ENCODE results near the gene HBZ. TPM values are rescaled to one million over a fixed set of nuclear protein-coding genes. Genes with fewer than 3 reads are reported as not detected.

The HBZ gene
- total RNA-seq, 1 donor from 2014 or later: 1.0 TPM

DNA sequence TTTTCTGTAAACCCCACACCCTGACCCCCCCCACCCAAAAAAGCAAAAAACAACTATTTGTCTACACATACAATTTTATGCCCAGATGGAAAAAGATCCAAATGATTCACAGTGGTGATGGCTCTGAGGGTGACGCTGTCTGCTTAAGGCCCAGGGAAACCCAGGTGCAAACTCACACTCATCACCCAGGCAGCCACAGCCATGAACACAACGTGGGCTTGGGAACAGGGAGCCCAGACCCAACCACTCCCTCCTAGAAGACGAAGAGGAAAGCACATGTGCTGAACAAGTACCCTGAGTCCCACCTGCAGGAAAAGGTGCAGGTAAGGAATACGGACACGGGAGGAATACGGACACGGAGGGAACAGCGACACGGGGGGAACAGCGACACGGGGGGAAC lies 33.2 kb downstream of the HBZ start:
- H3K4me3 ChIP-seq (ENCODE audit: low read length in 3 of 3): no peak overlapping the region
- H3K9ac ChIP-seq (ENCODE audit: low read depth in 1 of 3, low read length in 3 of 3): no peak overlapping the region
- no peak overlapping the region for H3K27ac ChIP-seq (ENCODE audit: low read depth, low read length)
- no peaks in the 10 kb centered on the region for H3K9me3 ChIP-seq (ENCODE audit: control insufficient read depth in 3 of 3, low read length in 3 of 3)
- H3K4me1 ChIP-seq (ENCODE audit: control insufficient read depth in 3 of 3, insufficient read depth in 3 of 3, low read length in 3 of 3): peaks cover 8 to 10% (median 9%) of the 10 kb centered on the region in 3 donors
- H3K36me3 ChIP-seq (ENCODE audit: control insufficient read depth in 3 of 3, insufficient read depth in 3 of 3, low read length in 3 of 3): peaks cover 25 to 32% (median 29%) of the 10 kb centered on the region in 3 donors
- peaks cover 0 to 7% (median 6%) of the 10 kb centered on the region in 3 donors for H3K27me3 ChIP-seq (ENCODE audit: control insufficient read depth in 3 of 3, insufficient read depth in 3 of 3, low read length in 3 of 3)

DNA sequence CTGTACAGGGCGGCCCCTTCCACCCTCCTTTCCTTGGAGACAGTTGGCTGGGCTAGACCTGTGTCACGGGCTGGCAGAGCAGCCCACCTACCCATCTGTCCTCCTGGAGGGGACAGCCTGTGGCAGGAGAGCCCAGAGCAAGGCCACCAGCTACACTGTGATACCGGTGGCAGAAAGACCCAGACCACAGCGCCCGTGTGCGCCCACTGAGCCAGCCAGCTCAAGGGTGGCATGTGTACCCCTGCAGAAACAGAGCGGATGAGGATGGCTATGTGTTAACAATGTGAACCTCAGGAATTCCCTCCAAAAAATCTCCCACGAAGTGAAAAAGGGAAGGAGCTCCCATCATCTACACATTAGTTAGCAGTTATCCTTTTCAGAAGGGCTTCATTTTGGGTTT lies 34.9 kb downstream of the HBZ start:
- Histone ChIP-seq H3K4me3 (ENCODE audit: low read length in 3 of 3) (no peak overlapping the region), H3K9ac (ENCODE audit: low read depth in 1 of 3, low read length in 3 of 3) (no peak overlapping the region), H3K9me3 (ENCODE audit: control insufficient read depth in 3 of 3, low read length in 3 of 3) (no peaks in the 10 kb centered on the region), H3K27me3 (ENCODE audit: control insufficient read depth in 3 of 3, insufficient read depth in 3 of 3, low read length in 3 of 3) (no peaks in the 10 kb centered on the region), H3K4me1 (ENCODE audit: control insufficient read depth in 3 of 3, insufficient read depth in 3 of 3, low read length in 3 of 3) (no peaks in the 10 kb centered on the region), H3K27ac (ENCODE audit: low read depth, low read length) (no peak overlapping the region), H3K36me3 (ENCODE audit: control insufficient read depth in 3 of 3, insufficient read depth in 3 of 3, low read length in 3 of 3) (peaks cover 40 to 47% (median 43%) of the 10 kb centered on the region in 3 donors)

GRCh38 chr16:188674-189073 lies 36.2 kb downstream of the HBZ start:
- Histone ChIP-seq H3K36me3 (ENCODE audit: control insufficient read depth in 3 of 3, insufficient read depth in 3 of 3, low read length in 3 of 3) (peaks cover 47 to 59% (median 47%) of the 10 kb centered on the region in 3 donors), H3K9me3 (ENCODE audit: control insufficient read depth in 3 of 3, low read length in 3 of 3) (no peaks in the 10 kb centered on the region), H3K27ac (ENCODE audit: low read depth, low read length) (no peak overlapping the region), H3K4me1 (ENCODE audit: control insufficient read depth in 3 of 3, insufficient read depth in 3 of 3, low read length in 3 of 3) (no peaks in the 10 kb centered on the region), H3K4me3 (ENCODE audit: low read length in 3 of 3) (no peak overlapping the region), H3K27me3 (ENCODE audit: control insufficient read depth in 3 of 3, insufficient read depth in 3 of 3, low read length in 3 of 3) (no peaks in the 10 kb centered on the region), H3K9ac (ENCODE audit: low read depth in 1 of 3, low read length in 3 of 3) (no peak overlapping the region)

DNA sequence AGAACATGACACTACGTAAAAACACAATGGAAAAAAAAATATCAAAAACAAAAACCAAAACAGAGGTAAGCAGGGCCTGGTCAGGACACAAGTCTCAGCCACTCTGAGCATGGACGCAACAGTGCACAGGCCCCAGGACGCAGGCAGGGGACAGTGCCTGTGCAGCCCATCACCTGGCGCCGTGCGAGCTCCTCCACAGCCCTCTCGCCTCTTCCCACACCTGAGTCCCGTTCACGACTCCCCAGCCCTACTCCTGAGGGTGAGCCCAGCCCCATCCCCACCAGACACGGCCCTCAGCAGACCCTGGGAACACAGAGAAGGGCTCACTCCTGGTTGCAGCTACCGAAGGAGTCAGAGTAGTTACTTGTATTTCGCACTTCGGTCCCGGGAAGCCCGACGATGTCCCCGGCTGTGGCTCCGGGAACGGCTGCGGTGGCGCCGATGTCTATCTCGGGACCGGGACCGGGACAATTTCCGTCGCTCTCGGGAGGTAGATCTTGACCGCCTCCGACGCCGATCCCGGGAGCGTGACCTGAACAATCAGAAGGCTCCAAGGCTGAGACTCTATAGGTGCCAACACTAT lies 37.3 kb downstream of the HBZ start:
- Histone ChIP-seq H3K27ac (ENCODE audit: low read depth, low read length) (no peak overlapping the region), H3K9ac (ENCODE audit: low read depth in 1 of 3, low read length in 3 of 3) (no peak overlapping the region), H3K36me3 (ENCODE audit: control insufficient read depth in 3 of 3, insufficient read depth in 3 of 3, low read length in 3 of 3) (peaks cover 55 to 66% (median 56%) of the 10 kb centered on the region in 3 donors), H3K4me1 (ENCODE audit: control insufficient read depth in 3 of 3, insufficient read depth in 3 of 3, low read length in 3 of 3) (no peaks in the 10 kb centered on the region), H3K27me3 (ENCODE audit: control insufficient read depth in 3 of 3, insufficient read depth in 3 of 3, low read length in 3 of 3) (no peaks in the 10 kb centered on the region), H3K9me3 (ENCODE audit: control insufficient read depth in 3 of 3, low read length in 3 of 3) (no peaks in the 10 kb centered on the region), H3K4me3 (ENCODE audit: low read length in 3 of 3) (no peak overlapping the region)

GRCh38 chr16:191831-192230 lies 39.4 kb downstream of the HBZ start:
- no peak overlapping the region for H3K27ac ChIP-seq (ENCODE audit: low read depth, low read length)
- no peak overlapping the region for H3K4me3 ChIP-seq (ENCODE audit: low read length in 3 of 3)
- no peaks in the 10 kb centered on the region for H3K4me1 ChIP-seq (ENCODE audit: control insufficient read depth in 3 of 3, insufficient read depth in 3 of 3, low read length in 3 of 3)
- H3K36me3 ChIP-seq (ENCODE audit: control insufficient read depth in 3 of 3, insufficient read depth in 3 of 3, low read length in 3 of 3): peaks cover 68 to 82% (median 68%) of the 10 kb centered on the region in 3 donors
- no peaks in the 10 kb centered on the region for H3K9me3 ChIP-seq (ENCODE audit: control insufficient read depth in 3 of 3, low read length in 3 of 3)
- H3K9ac ChIP-seq (ENCODE audit: low read depth in 1 of 3, low read length in 3 of 3): no peak overlapping the region
- no peaks in the 10 kb centered on the region for H3K27me3 ChIP-seq (ENCODE audit: control insufficient read depth in 3 of 3, insufficient read depth in 3 of 3, low read length in 3 of 3)

- Histone ChIP-seq H3K4me1 (ENCODE audit: control insufficient read depth in 3 of 3, insufficient read depth in 3 of 3, low read length in 3 of 3) (no peaks in the 10 kb centered on the region), H3K27ac (ENCODE audit: low read depth, low read length) (no peak overlapping the region), H3K9ac (ENCODE audit: low read depth in 1 of 3, low read length in 3 of 3) (no peak overlapping the region), H3K9me3 (ENCODE audit: control insufficient read depth in 3 of 3, low read length in 3 of 3) (no peaks in the 10 kb centered on the region), H3K36me3 (ENCODE audit: control insufficient read depth in 3 of 3, insufficient read depth in 3 of 3, low read length in 3 of 3) (peaks cover 68 to 79% (median 68%) of the 10 kb centered on the region in 3 donors), H3K4me3 (ENCODE audit: low read length in 3 of 3) (no peak overlapping the region), H3K27me3 (ENCODE audit: control insufficient read depth in 3 of 3, insufficient read depth in 3 of 3, low read length in 3 of 3) (no peaks in the 10 kb centered on the region)
Observed at GRCh38 chr16:192686-193085, 40.2 kb downstream of the HBZ start.

- Histone ChIP-seq H3K4me1 (ENCODE audit: control insufficient read depth in 3 of 3, insufficient read depth in 3 of 3, low read length in 3 of 3) (no peaks in the 10 kb centered on the region), H3K4me3 (ENCODE audit: low read length in 3 of 3) (no peak overlapping the region), H3K9ac (ENCODE audit: low read depth in 1 of 3, low read length in 3 of 3) (no peak overlapping the region), H3K27ac (ENCODE audit: low read depth, low read length) (no peak overlapping the region), H3K36me3 (ENCODE audit: control insufficient read depth in 3 of 3, insufficient read depth in 3 of 3, low read length in 3 of 3) (peaks cover 69 to 78% (median 72%) of the 10 kb centered on the region in 3 donors), H3K27me3 (ENCODE audit: control insufficient read depth in 3 of 3, insufficient read depth in 3 of 3, low read length in 3 of 3) (no peaks in the 10 kb centered on the region), H3K9me3 (ENCODE audit: control insufficient read depth in 3 of 3, low read length in 3 of 3) (no peaks in the 10 kb centered on the region)
Observed at GRCh38 chr16:193441-193840, 41.0 kb downstream of the HBZ start.

GRCh38 chr16:194516-194915 lies 42.1 kb downstream of the HBZ start:
- H3K9me3 ChIP-seq (ENCODE audit: control insufficient read depth in 3 of 3, low read length in 3 of 3): no peaks in the 10 kb centered on the region
- H3K4me1 ChIP-seq (ENCODE audit: control insufficient read depth in 3 of 3, insufficient read depth in 3 of 3, low read length in 3 of 3): no peaks in the 10 kb centered on the region
- no peak overlapping the region for H3K27ac ChIP-seq (ENCODE audit: low read depth, low read length)
- no peak overlapping the region for H3K9ac ChIP-seq (ENCODE audit: low read depth in 1 of 3, low read length in 3 of 3)
- peaks cover 65 to 74% (median 74%) of the 10 kb centered on the region in 3 donors for H3K36me3 ChIP-seq (ENCODE audit: control insufficient read depth in 3 of 3, insufficient read depth in 3 of 3, low read length in 3 of 3)
- H3K4me3 ChIP-seq (ENCODE audit: low read length in 3 of 3): no peak overlapping the region
- no peaks in the 10 kb centered on the region for H3K27me3 ChIP-seq (ENCODE audit: control insufficient read depth in 3 of 3, insufficient read depth in 3 of 3, low read length in 3 of 3)

DNA sequence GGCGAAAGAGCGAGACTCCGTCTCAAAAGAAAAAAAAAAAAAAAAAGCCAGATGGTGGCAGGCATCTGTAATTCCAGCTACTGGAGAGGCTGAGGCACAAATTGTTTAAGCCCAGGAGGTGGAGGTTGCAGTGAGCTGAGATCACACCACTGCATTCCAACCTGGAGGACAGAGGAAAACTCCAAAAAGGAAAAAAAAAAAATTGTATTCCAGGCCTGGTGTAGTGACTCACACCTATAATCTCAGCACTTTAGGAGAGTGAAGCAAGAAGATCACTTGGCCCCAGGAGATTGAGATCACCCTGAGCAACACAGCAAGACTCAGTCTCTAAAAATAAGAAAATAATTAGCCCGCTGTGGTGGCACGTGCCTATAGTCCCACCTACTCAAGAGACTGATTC lies 47.9 kb downstream of the HBZ start:
- Histone ChIP-seq H3K9me3 (ENCODE audit: control insufficient read depth in 3 of 3, low read length in 3 of 3) (no peaks in the 10 kb centered on the region), H3K9ac (ENCODE audit: low read depth in 1 of 3, low read length in 3 of 3) (no peak overlapping the region), H3K27me3 (ENCODE audit: control insufficient read depth in 3 of 3, insufficient read depth in 3 of 3, low read length in 3 of 3) (no peaks in the 10 kb centered on the region), H3K4me1 (ENCODE audit: control insufficient read depth in 3 of 3, insufficient read depth in 3 of 3, low read length in 3 of 3) (no peaks in the 10 kb centered on the region), H3K36me3 (ENCODE audit: control insufficient read depth in 3 of 3, insufficient read depth in 3 of 3, low read length in 3 of 3) (peaks cover 39 to 52% (median 49%) of the 10 kb centered on the region in 3 donors), H3K27ac (ENCODE audit: low read depth, low read length) (no peak overlapping the region), H3K4me3 (ENCODE audit: low read length in 3 of 3) (no peak overlapping the region)

- no peaks in the 10 kb centered on the region for H3K9me3 ChIP-seq (ENCODE audit: control insufficient read depth in 3 of 3, low read length in 3 of 3)
- H3K4me3 ChIP-seq (ENCODE audit: low read length in 3 of 3): no peak overlapping the region
- H3K27ac ChIP-seq (ENCODE audit: low read depth, low read length): no peak overlapping the region
- H3K27me3 ChIP-seq (ENCODE audit: control insufficient read depth in 3 of 3, insufficient read depth in 3 of 3, low read length in 3 of 3): no peaks in the 10 kb centered on the region
- H3K36me3 ChIP-seq (ENCODE audit: control insufficient read depth in 3 of 3, insufficient read depth in 3 of 3, low read length in 3 of 3): peaks cover 36 to 59% (median 56%) of the 10 kb centered on the region in 3 donors
- H3K9ac ChIP-seq (ENCODE audit: low read depth in 1 of 3, low read length in 3 of 3): no peak overlapping the region
- H3K4me1 ChIP-seq (ENCODE audit: control insufficient read depth in 3 of 3, insufficient read depth in 3 of 3, low read length in 3 of 3): no peaks in the 10 kb centered on the region
Observed at GRCh38 chr16:203246-203645, 50.8 kb downstream of the HBZ start.

All from skeletal muscle tissue (tissue), 4 donors.